Stimulated activated naive B cell treated with anti-CD40 and anti-IgM and Interleukin-4, amounts not matched to agents 10 μg/mL and 1 μg/mL and 100 μg/mL, for 72 hours (primary cell): Measurements from ENCODE around the gene BTC.
"Not testable (repeated sequence)": the region's sequence is repeated elsewhere in the genome, so short reads cannot be mapped to it uniquely, and the experiment has no call there.

Experiments
- ATAC-seq, 2 donors: fragments of 150-1000 bp; cut with Tn5 transposase; replicated peaks; 2 replicates each; pipeline ENCODE4 v1.10.0; 2021; ENCODE audit warnings: moderate library complexity in 1 of 2
- DNase-seq: peaks from one replicate; pipeline ENCODE4 v3.0.0; 2021
- H3K27ac Mint-ChIP-seq: one replicate; pipeline ENCODE4 v1.8.0; 2022; ENCODE audit warnings: mild to moderate bottlenecking, mixed read lengths
- H3K27me3 Mint-ChIP-seq, 2 donors: one replicate each; pipeline ENCODE4 v1.8.0; 2022; ENCODE audit warnings: mixed read lengths in 2 of 2
- H3K36me3 Mint-ChIP-seq, 2 donors: one replicate each; pipeline ENCODE4 v1.8.0; 2022; ENCODE audit warnings: mixed read lengths in 2 of 2, mild to moderate bottlenecking in 1 of 2
- H3K4me1 Mint-ChIP-seq, 2 donors: one replicate each; pipeline ENCODE4 v1.8.0; 2022; ENCODE audit warnings: mixed read lengths in 2 of 2, mild to moderate bottlenecking in 1 of 2
- H3K4me3 Mint-ChIP-seq, 2 donors: one replicate each; pipeline ENCODE4 v1.8.0; 2022; ENCODE audit warnings: mild to moderate bottlenecking in 2 of 2, mixed read lengths in 2 of 2, moderate library complexity in 1 of 2
- H3K9me3 Mint-ChIP-seq, 2 donors: one replicate each; pipeline ENCODE4 v1.8.0; 2022; ENCODE audit warnings: mixed read lengths in 2 of 2, mild to moderate bottlenecking in 1 of 2

BTC gene

DNA sequence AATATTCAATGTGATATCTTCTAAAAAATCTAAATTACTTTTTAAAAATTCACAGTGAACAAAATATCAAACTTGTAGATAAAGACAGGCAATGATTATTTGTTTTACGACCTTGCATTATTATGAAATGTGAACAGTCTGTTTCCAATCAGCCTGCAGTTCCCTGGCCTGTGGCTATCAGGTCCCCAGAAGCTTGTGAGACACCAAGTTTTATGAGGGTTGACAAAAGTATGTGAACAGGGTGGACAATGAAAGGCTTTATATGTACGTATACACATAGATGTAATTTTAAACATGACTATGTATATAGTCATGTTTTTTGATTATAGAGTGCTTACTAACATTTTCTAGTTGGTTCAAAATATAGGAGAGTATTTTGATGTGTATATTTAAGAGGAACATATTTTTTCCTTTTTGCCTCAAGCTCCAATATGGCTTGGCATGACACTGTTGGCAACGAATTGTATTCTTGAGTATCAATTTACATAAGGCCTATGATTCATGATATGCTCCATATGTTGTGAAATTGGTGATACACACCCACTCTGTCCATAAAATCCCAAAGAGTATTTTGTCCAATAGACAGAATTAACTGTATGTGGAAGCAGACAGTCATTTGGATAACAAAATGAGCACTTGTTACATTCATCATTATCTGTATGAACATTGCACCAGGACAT lies 55.7 kb downstream of the BTC start:
- no peak for DNase-seq
- ATAC-seq, result no peak
- Mint-ChIP-seq H3K27me3 (no peaks in the 10 kb centered on the region), H3K4me1 (no peaks in the 10 kb centered on the region), H3K27ac (no peak overlapping the region), H3K9me3 (no peaks in the 10 kb centered on the region), H3K4me3 (no peak overlapping the region), H3K36me3 (no peaks in the 10 kb centered on the region)

GRCh38 chr4:74734995-74735394 lies 59.3 kb downstream of the BTC start:
- ATAC-seq (no peak), DNase-seq (no peak)
- Mint-ChIP-seq H3K4me3 (no peak overlapping the region), H3K27me3 (no peaks in the 10 kb centered on the region), H3K36me3 (no peaks in the 10 kb centered on the region), H3K27ac (no peak overlapping the region), H3K4me1 (no peaks in the 10 kb centered on the region), H3K9me3 (no peaks in the 10 kb centered on the region)

- no peak for ATAC-seq
- Mint-ChIP-seq H3K4me1 (no peaks in the 10 kb centered on the region), H3K36me3 (no peaks in the 10 kb centered on the region), H3K27ac (no peak overlapping the region), H3K4me3 (no peak overlapping the region), H3K27me3 (peaks cover 0 to under 1% of the 10 kb centered on the region in 2 donors), H3K9me3 (no peaks in the 10 kb centered on the region)
- DNase-seq, result no peak
These were observed 60.6 kb downstream of the BTC start for GRCh38 chr4:74733756-74734155.

DNA sequence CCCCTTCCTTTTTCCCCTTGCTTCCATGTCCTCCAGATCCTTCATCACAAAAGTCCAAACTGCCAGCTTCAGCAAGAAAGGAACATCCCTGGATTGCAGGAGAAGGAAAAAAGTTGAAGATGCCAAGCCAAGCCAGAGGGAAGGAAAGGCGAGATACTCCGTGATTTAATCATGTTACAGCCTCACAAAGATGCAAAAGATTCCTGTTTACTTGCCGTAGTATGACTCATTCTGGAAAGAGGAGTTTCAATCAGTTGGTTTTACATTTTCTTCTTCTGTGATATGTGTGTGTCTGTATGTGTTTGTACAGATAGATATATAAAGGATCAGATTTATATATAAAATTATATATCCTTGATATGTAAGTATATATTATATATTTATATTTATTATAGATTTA lies 69.3 kb downstream of the BTC start:
- Mint-ChIP-seq H3K9me3 (peaks cover 0 to 1% of the 10 kb centered on the region in 2 donors), H3K4me3 (no peak overlapping the region), H3K36me3 (no peaks in the 10 kb centered on the region), H3K4me1 (no peaks in the 10 kb centered on the region), H3K27ac (no peak overlapping the region), H3K27me3 (peaks cover 0 to 5% of the 10 kb centered on the region in 2 donors)
- DNase-seq (no peak), ATAC-seq (no peak)

GRCh38 chr4:74716436-74716765 lies 77.9 kb downstream of the BTC start:
- Mint-ChIP-seq H3K4me3 (no peak overlapping the region), H3K4me1 (peaks cover 2 to 7% of the 10 kb centered on the region in 2 donors), H3K36me3 (peaks cover 0 to 6% of the 10 kb centered on the region in 2 donors), H3K9me3 (peaks cover 7 to 11% of the 10 kb centered on the region in 2 donors), H3K27ac (no peak overlapping the region), H3K27me3 (peaks cover 0 to 10% of the 10 kb centered on the region in 2 donors)
- DNase-seq (no peak), ATAC-seq (no peak)

GRCh38 chr4:74715706-74716435 lies 78.5 kb downstream of the BTC start:
- Mint-ChIP-seq H3K9me3 (peaks cover 9 to 11% of the 10 kb centered on the region in 2 donors), H3K4me3 (no peak overlapping the region), H3K4me1 (peaks cover 2 to 7% of the 10 kb centered on the region in 2 donors), H3K36me3 (peaks cover 0 to 6% of the 10 kb centered on the region in 2 donors), H3K27me3 (peaks cover 0 to 10% of the 10 kb centered on the region in 2 donors), H3K27ac (no peak overlapping the region)
- DNase-seq (no peak), ATAC-seq (peak; percentile 34 to 43)

- Mint-ChIP-seq H3K4me1 (peaks cover 2 to 7% of the 10 kb centered on the region in 2 donors), H3K4me3 (no peak overlapping the region), H3K27ac (no peak overlapping the region), H3K9me3 (peaks cover 11% of the 10 kb centered on the region in 2 donors), H3K36me3 (peaks cover 0 to 6% of the 10 kb centered on the region in 2 donors), H3K27me3 (peaks cover 0 to 10% of the 10 kb centered on the region in 2 donors)
- ATAC-seq (no peak), DNase-seq (no peak)
These were observed 79.7 kb downstream of the BTC start for GRCh38 chr4:74714611-74715130.

- H3K36me3 Mint-ChIP-seq, H3K27ac Mint-ChIP-seq, H3K4me1 Mint-ChIP-seq, DNase-seq, ATAC-seq, H3K4me3 Mint-ChIP-seq: not testable (repeated sequence)
- Mint-ChIP-seq H3K9me3 (peaks cover 9 to 12% of the 10 kb centered on the region in 2 donors), H3K27me3 (peaks cover 0 to 16% of the 10 kb centered on the region in 2 donors)
These were observed 86.2 kb downstream of the BTC start for GRCh38 chr4:74708135-74708534.
